ENCODE data around the gene HAS3.

The HAS3 gene

DNA sequence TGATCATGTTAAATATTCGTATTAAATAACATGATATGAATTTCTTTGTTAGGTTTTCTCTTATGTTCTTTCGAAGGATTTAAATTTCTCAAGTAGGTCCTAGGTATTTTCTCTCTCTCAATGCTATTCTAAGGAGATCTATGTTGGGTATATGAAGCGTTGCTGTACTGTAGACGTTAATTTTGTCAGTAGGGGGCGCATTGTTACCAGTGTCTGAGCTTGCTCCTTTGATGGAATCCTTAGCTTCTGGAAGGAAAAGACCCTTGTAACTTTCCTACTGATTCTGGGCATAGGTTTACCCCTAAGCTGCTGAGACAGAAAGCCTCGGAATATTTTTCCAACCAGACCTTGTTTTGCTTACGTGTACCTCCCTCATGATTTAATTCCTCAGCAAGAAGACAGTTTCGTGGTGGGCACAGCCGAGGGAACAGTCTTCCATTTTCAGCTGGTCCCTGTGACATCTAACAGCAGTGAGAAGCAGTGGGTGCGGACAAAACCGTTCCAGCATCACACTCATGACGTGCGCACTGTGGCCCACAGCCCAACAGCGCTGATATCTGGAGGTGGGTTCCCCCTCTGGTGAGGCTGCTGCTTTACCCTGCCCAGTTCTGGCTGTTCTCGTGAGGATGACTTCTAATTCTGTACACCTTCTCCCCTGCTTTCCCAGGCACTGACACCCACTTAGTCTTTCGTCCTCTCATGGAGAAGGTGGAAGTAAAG lies 44.9 kb downstream of the HAS3 start:
- no peak overlapping the region for H3K4me3 ChIP-seq (ENCODE audit: low read length)
- no peaks in the 10 kb centered on the region for H3K9me2 ChIP-seq (replicated peaks; ENCODE audit: insufficient read depth, low read length)
- H4K20me1 ChIP-seq (ENCODE audit: insufficient read depth, low read length), result no peaks in the 10 kb centered on the region
- no peak overlapping the region for H3K4me2 ChIP-seq (ENCODE audit: low read depth, low read length)
- H3K36me3 ChIP-seq (replicated peaks; ENCODE audit: insufficient read depth, low read length), result peaks cover 3% of the 10 kb centered on the region; the same call in 1 of the 2 replicates
- H3K9me3 ChIP-seq (replicated peaks; ENCODE audit: insufficient read depth, low read length), result no peaks in the 10 kb centered on the region
- TF ChIP-seq EZH2phosphoT487 (IDR thresholded peaks at IDR 0.05; ENCODE audit: low read length) (no peak), EZH2 (optimal IDR thresholded peaks at IDR 0.05; ENCODE audit: low read depth, low read length) (no peak)
- TF ChIP-seq, protein P1, sequence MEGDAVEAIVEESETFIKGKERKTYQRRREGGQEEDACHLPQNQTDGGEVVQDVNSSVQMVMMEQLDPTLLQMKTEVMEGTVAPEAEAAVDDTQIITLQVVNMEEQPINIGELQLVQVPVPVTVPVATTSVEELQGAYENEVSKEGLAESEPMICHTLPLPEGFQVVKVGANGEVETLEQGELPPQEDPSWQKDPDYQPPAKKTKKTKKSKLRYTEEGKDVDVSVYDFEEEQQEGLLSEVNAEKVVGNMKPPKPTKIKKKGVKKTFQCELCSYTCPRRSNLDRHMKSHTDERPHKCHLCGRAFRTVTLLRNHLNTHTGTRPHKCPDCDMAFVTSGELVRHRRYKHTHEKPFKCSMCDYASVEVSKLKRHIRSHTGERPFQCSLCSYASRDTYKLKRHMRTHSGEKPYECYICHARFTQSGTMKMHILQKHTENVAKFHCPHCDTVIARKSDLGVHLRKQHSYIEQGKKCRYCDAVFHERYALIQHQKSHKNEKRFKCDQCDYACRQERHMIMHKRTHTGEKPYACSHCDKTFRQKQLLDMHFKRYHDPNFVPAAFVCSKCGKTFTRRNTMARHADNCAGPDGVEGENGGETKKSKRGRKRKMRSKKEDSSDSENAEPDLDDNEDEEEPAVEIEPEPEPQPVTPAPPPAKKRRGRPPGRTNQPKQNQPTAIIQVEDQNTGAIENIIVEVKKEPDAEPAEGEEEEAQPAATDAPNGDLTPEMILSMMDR (IDR thresholded peaks at IDR 0.05; ENCODE audit: low read length), result peak; percentile 75
- no peak overlapping the region for H3K9ac ChIP-seq (ENCODE audit: low read length)
- no peak overlapping the region for H2AFZ ChIP-seq (ENCODE audit: low read length)
- H3K79me2 ChIP-seq (ENCODE audit: low read length), result peaks cover 26% of the 10 kb centered on the region
- peak; percentile 58 for DNase-seq
- H3F3A ChIP-seq (ENCODE audit: insufficient read depth, low read length), result no peaks in the 10 kb centered on the region
- no peaks in the 10 kb centered on the region for H3K4me1 ChIP-seq (ENCODE audit: low read length)
- H3K27ac ChIP-seq (ENCODE audit: low read length), result no peak overlapping the region
- no peaks in the 10 kb centered on the region for H3K27me3 ChIP-seq (replicated peaks; ENCODE audit: insufficient read depth, low read length)

DNA sequence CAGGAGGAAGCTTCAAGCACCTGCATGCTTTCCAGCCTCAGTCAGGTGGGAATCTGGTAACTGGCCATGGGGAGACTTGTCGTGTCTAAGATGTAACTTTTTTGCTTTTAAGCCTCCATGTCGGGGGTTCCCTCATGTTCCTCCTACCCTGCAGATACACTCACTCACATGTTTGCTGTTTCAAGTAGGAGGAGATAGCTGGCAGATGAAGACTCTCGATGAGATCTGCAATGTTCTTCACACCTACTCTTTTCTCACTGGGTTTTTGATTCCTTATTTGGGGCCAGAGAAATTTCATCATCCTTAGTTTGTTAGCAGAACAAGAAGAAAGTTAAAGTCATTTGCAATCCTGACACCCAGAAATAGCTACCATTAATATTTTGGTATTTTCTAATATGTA lies 51.7 kb downstream of the HAS3 start:
- H3K27ac ChIP-seq (ENCODE audit: low read length), result no peak overlapping the region
- H4K20me1 ChIP-seq (ENCODE audit: insufficient read depth, low read length), result no peaks in the 10 kb centered on the region
- H3K36me3 ChIP-seq (replicated peaks; ENCODE audit: insufficient read depth, low read length), result no peaks in the 10 kb centered on the region; the same call in 1 of the 2 replicates

DNA sequence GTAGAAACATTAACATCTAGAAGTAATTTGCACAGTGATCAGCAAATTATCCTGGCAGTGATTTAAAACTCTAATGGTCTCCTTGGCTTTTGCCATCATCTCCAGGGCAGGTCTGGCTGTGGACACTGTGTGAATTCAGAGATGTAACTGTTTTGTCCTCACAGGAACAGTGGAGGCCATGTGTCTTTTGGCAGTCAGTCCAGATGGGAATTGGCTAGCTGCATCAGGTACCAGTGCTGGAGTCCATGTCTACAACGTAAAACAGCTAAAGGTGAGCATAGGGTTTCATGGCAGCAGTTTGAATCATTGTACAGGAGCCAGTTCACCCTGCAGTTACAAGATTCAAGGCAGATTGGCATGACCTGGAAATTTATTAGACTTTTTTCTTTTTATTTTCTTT lies 54.7 kb downstream of the HAS3 start:
- DNase-seq, result no peak
- H3K4me3 ChIP-seq (ENCODE audit: low read length), result no peak overlapping the region
- no peaks in the 10 kb centered on the region for H3K79me2 ChIP-seq (ENCODE audit: low read length)
- no peak overlapping the region for H3K4me2 ChIP-seq (ENCODE audit: low read depth, low read length)
- H3K9ac ChIP-seq (ENCODE audit: low read length), result no peak overlapping the region
- no peak overlapping the region for H2AFZ ChIP-seq (ENCODE audit: low read length)
- H3K9me3 ChIP-seq (replicated peaks; ENCODE audit: insufficient read depth, low read length), result no peaks in the 10 kb centered on the region
- TF ChIP-seq EZH2phosphoT487 (IDR thresholded peaks at IDR 0.05; ENCODE audit: low read length), result no peak
- TF ChIP-seq, protein P1 (IDR thresholded peaks at IDR 0.05; ENCODE audit: low read length), result no peak
- TF ChIP-seq EZH2 (optimal IDR thresholded peaks at IDR 0.05; ENCODE audit: low read depth, low read length), result no peak
- no peaks in the 10 kb centered on the region for H3K4me1 ChIP-seq (ENCODE audit: low read length)
- no peaks in the 10 kb centered on the region for H3F3A ChIP-seq (ENCODE audit: insufficient read depth, low read length)
- H3K27me3 ChIP-seq (replicated peaks; ENCODE audit: insufficient read depth, low read length), result no peaks in the 10 kb centered on the region
- H3K36me3 ChIP-seq (replicated peaks; ENCODE audit: insufficient read depth, low read length), result peaks cover 1% of the 10 kb centered on the region; the same call in 1 of the 2 replicates
- H3K27ac ChIP-seq (ENCODE audit: low read length), result no peak overlapping the region
- H3K9me2 ChIP-seq (replicated peaks; ENCODE audit: insufficient read depth, low read length), result no peaks in the 10 kb centered on the region
- no peaks in the 10 kb centered on the region for H4K20me1 ChIP-seq (ENCODE audit: insufficient read depth, low read length)

More for the DNA sequence above, 51.7 kb downstream of the HAS3 start:
- Histone ChIP-seq H3K4me1 (ENCODE audit: low read length) (no peaks in the 10 kb centered on the region), H2AFZ (ENCODE audit: low read length) (no peak overlapping the region), H3K9me2 (replicated peaks; ENCODE audit: insufficient read depth, low read length) (no peaks in the 10 kb centered on the region), H3K4me3 (ENCODE audit: low read length) (no peak overlapping the region), H3K9ac (ENCODE audit: low read length) (no peak overlapping the region), H3K27me3 (replicated peaks; ENCODE audit: insufficient read depth, low read length) (no peaks in the 10 kb centered on the region), H3K4me2 (ENCODE audit: low read depth, low read length) (no peak overlapping the region), H3F3A (ENCODE audit: insufficient read depth, low read length) (no peaks in the 10 kb centered on the region), H3K9me3 (replicated peaks; ENCODE audit: insufficient read depth, low read length) (no peaks in the 10 kb centered on the region), H3K79me2 (ENCODE audit: low read length) (no peaks in the 10 kb centered on the region)
- DNase-seq, result no peak
- TF ChIP-seq, protein P1 (IDR thresholded peaks at IDR 0.05; ENCODE audit: low read length), result no peak
- TF ChIP-seq EZH2 (optimal IDR thresholded peaks at IDR 0.05; ENCODE audit: low read depth, low read length), result no peak
- no peak for TF ChIP-seq EZH2phosphoT487 (IDR thresholded peaks at IDR 0.05; ENCODE audit: low read length)

All from MM.1S (cell line).